GM23338 (cell line): Measurements from ENCODE around the gene UCKL1. TPM values are rescaled to one million over a fixed set of nuclear protein-coding genes. Genes with fewer than 3 reads are reported as not detected.

Experiments
- ATAC-seq: fragments of 200-7000 bp; cut with Tn5 transposase; 3 replicates; pipeline ENCODE4 v1.9.1; 2020
- DNase-seq: peaks from one replicate; pipeline ENCODE4 v3.0.0-alpha.2; 2015; ENCODE audit warnings: low spot score
- H2AFZ ChIP-seq: fragments of 200-600 bp; sonication (generic); 2 replicates; pipeline ENCODE4 v1.8.0; 2016; ENCODE audit warnings: antibody characterized with exemption, mild to moderate bottlenecking, moderate library complexity
- H3F3A ChIP-seq: fragments of 200-600 bp; sonication (generic); replicated peaks from 2 replicates; pipeline ENCODE4 v1.8.0; 2017; ENCODE audit warnings: antibody characterized with exemption, mixed run types, low read depth
- H3K27ac ChIP-seq: fragments of 200-600 bp; sonication (generic); 2 replicates; pipeline ENCODE4 v1.6.1; 2016; ENCODE audit warnings: low read depth
- H3K27me3 ChIP-seq: fragments of 200-600 bp; sonication (generic); 2 replicates; pipeline ENCODE4 v1.8.0; 2016; ENCODE audit warnings: mild to moderate bottlenecking, mixed run types, moderate library complexity; ENCODE audit not compliant: insufficient read depth
- H3K36me3 ChIP-seq: fragments of 200-600 bp; sonication (generic); 2 replicates; pipeline ENCODE4 v1.8.0; 2016; ENCODE audit warnings: mild to moderate bottlenecking; ENCODE audit not compliant: insufficient read depth
- H3K4me1 ChIP-seq: fragments of 200-600 bp; sonication (generic); 2 replicates; pipeline ENCODE4 v1.8.0; 2016; ENCODE audit warnings: mild to moderate bottlenecking, moderate library complexity; ENCODE audit not compliant: insufficient read depth
- H3K4me2 ChIP-seq: fragments of 200-600 bp; sonication (generic); 2 replicates; pipeline ENCODE4 v1.7.1; 2017; ENCODE audit warnings: mixed run types
- H3K4me3 ChIP-seq: fragments of 200-600 bp; sonication (generic); 2 replicates; pipeline ENCODE4 v1.6.1; 2016; ENCODE audit warnings: mixed run types
- H3K79me2 ChIP-seq: fragments of 200-600 bp; sonication (generic); replicated peaks from 2 replicates; pipeline ENCODE4 v1.8.0; 2017; ENCODE audit warnings: mild to moderate bottlenecking; ENCODE audit not compliant: insufficient read depth
- H3K9me2 ChIP-seq: fragments of 200-600 bp; sonication (generic); 2 replicates; pipeline ENCODE4 v1.8.0; 2017; ENCODE audit not compliant: insufficient read depth
- H4K20me1 ChIP-seq: fragments of 200-600 bp; sonication (generic); replicated peaks from 2 replicates; pipeline ENCODE4 v1.8.0; 2017; ENCODE audit warnings: mild to moderate bottlenecking; ENCODE audit not compliant: insufficient read depth
- H3K27ac Mint-ChIP-seq: 2 replicates; pipeline ENCODE4 v1.8.0; 2020; ENCODE audit warnings: inconsistent platforms, mild to moderate bottlenecking, moderate library complexity, mixed read lengths
- H3K27me3 Mint-ChIP-seq: 3 replicates; pipeline ENCODE4 v1.8.0; 2022; ENCODE audit warnings: low read depth, mild to moderate bottlenecking, moderate library complexity, mixed read lengths, inconsistent platforms; ENCODE audit not compliant: insufficient read depth, poor library complexity
- H3K36me3 Mint-ChIP-seq: 3 replicates; pipeline ENCODE4 v1.8.0; 2021; ENCODE audit warnings: low read depth, mild to moderate bottlenecking, inconsistent platforms, moderate library complexity, mixed read lengths
- H3K4me1 Mint-ChIP-seq: 3 replicates; pipeline ENCODE4 v1.8.0; 2020; ENCODE audit warnings: mild to moderate bottlenecking, inconsistent platforms, mixed read lengths
- H3K4me3 Mint-ChIP-seq: 3 replicates; pipeline ENCODE4 v1.8.0; 2021; ENCODE audit warnings: moderate library complexity, mild to moderate bottlenecking, inconsistent platforms, mixed read lengths
- H3K9me3 Mint-ChIP-seq: 3 replicates; pipeline ENCODE4 v1.8.0; 2020; ENCODE audit warnings: moderate library complexity, mild to moderate bottlenecking, inconsistent platforms, mixed read lengths
- CREB1 ChIP-seq: fragments of 250-450 bp; sonication (Bioruptor Pico); IDR thresholded peaks from 2 replicates; pipeline ENCODE4 v1.5.0; 2020; ENCODE audit warnings: low read depth, mild to moderate bottlenecking, moderate library complexity
- CTCF ChIP-seq, 2 experiments: fragments of 200-600 bp in 1 of 2; sonication (generic) in 1 of 2; conservative IDR thresholded peaks; 2 replicates each; pipeline versions ENCODE4 v1.5.1 to v1.6.1; 2016 to 2017; ENCODE audit warnings: antibody characterized with exemption in 2 of 2, low read depth in 2 of 2, mild to moderate bottlenecking in 2 of 2, moderate library complexity in 1 of 2
- ETS1 ChIP-seq: IDR thresholded peaks from 2 replicates; pipeline ENCODE4 v1.6.1; 2016; ENCODE audit warnings: antibody characterized with exemption
- EZH2 ChIP-seq: fragments of 200-600 bp; sonication (generic); IDR thresholded peaks from one replicate; pipeline ENCODE4 v1.8.0; 2017; ENCODE audit warnings: antibody characterized with exemption, mild to moderate bottlenecking, low read depth; ENCODE audit not compliant: unreplicated experiment
- EZH2phosphoT487 ChIP-seq: fragments of 200-600 bp; sonication (generic); IDR thresholded peaks from one replicate; pipeline ENCODE4 v1.8.1; 2018; ENCODE audit warnings: antibody characterized with exemption; ENCODE audit not compliant: unreplicated experiment
- JUNB ChIP-seq: IDR thresholded peaks from one replicate; pipeline ENCODE4 v1.6.1; 2016; ENCODE audit warnings: antibody characterized with exemption; ENCODE audit not compliant: unreplicated experiment
- NANOG ChIP-seq: IDR thresholded peaks from 2 replicates; pipeline ENCODE4 v1.6.1; 2016; ENCODE audit warnings: antibody characterized with exemption, borderline replicate concordance
- POLR2AphosphoS5 ChIP-seq: IDR thresholded peaks from 2 replicates; pipeline ENCODE4 v1.6.1; 2016; ENCODE audit warnings: antibody characterized with exemption, low read depth
- REST ChIP-seq: IDR thresholded peaks from one replicate; pipeline ENCODE4 v1.6.1; 2018; ENCODE audit warnings: antibody characterized with exemption; ENCODE audit not compliant: unreplicated experiment
- STAT1 ChIP-seq: IDR thresholded peaks from one replicate; pipeline ENCODE4 v1.6.1; 2016; ENCODE audit warnings: antibody characterized with exemption; ENCODE audit not compliant: unreplicated experiment
- ZNF114 ChIP-seq: fragments of 250-450 bp; sonication (Bioruptor Pico); IDR thresholded peaks from 2 replicates; pipeline ENCODE4 v1.5.0; 2020; ENCODE audit warnings: mild to moderate bottlenecking, moderate library complexity
- ZNF331 ChIP-seq: fragments of 250-450 bp; sonication (Bioruptor Pico); IDR thresholded peaks from 2 replicates; pipeline ENCODE4 v1.5.0; 2020; ENCODE audit warnings: low read depth, mild to moderate bottlenecking, moderate library complexity
- ZNF462 ChIP-seq: fragments of 250-450 bp; sonication (Bioruptor Pico); IDR thresholded peaks from 2 replicates; pipeline ENCODE4 v1.5.0; 2020; ENCODE audit warnings: mild to moderate bottlenecking, moderate library complexity
- polyA plus RNA-seq: library from polyadenylated mRNA; unstranded; fragments of >200 nt; fragmentation: Nextera tagmentation; extraction: Ambion mirVana; gene quantifications from 2 replicates; pipeline ENCODE4 v1.2.1, GENCODE V29; 2016
- total RNA-seq: library from RNA; depleted of rRNA; stranded (reverse); fragments of >200 nt; shearing (Covaris generic); gene quantifications from 2 replicates; pipeline ENCODE4 v1.2.3, GENCODE V29; 2014

The UCKL1 gene
- total and polyA plus RNA-seq, 2 experiments from 2014 or later: 56.8 to 82.5 TPM

GRCh38 chr20:63982937-63983336, 26.7 kb upstream of the UCKL1 start:
- peaks cover 25% of the 10 kb centered on the region for H3K4me1 Mint-ChIP-seq
- H3K27ac Mint-ChIP-seq: no peak overlapping the region
- ATAC-seq: no peak
- peaks cover 20% of the 10 kb centered on the region for H3F3A ChIP-seq
- H3K4me1 ChIP-seq: peaks cover 18% of the 10 kb centered on the region
- no peaks in the 10 kb centered on the region for H3K9me2 ChIP-seq
- H3K4me3 ChIP-seq: no peak overlapping the region
- H3K36me3 Mint-ChIP-seq: peaks cover 48% of the 10 kb centered on the region
- peaks cover 13% of the 10 kb centered on the region for H4K20me1 ChIP-seq
- peaks cover 12% of the 10 kb centered on the region for H3K27me3 Mint-ChIP-seq
- H3K27ac ChIP-seq: no peak overlapping the region
- H2AFZ ChIP-seq: no peak overlapping the region
- H3K4me2 ChIP-seq: no peak overlapping the region
- H3K9me3 Mint-ChIP-seq: no peaks in the 10 kb centered on the region; the same call in 2 of the 3 replicates
- no peak for TF ChIP-seq EZH2phosphoT487
- TF ChIP-seq ZNF331: no peak
- TF ChIP-seq STAT1: no peak
- TF ChIP-seq NANOG: no peak
- TF ChIP-seq ZNF462 (CRISPR knock-in tag): no peak
- no peak for TF ChIP-seq EZH2
- TF ChIP-seq CTCF (conservative IDR thresholded peaks at IDR 0.05; ENCODE audit: low read depth in 2 of 2): no peak
- TF ChIP-seq JUNB: no peak
- no peak for TF ChIP-seq ETS1
- no peak for TF ChIP-seq CREB1 (CRISPR knock-in tag)
- TF ChIP-seq REST: no peak
- no peak for TF ChIP-seq ZNF114
- TF ChIP-seq POLR2AphosphoS5: no peak
- peak overlapping the region; percentile 48 for H3K4me3 Mint-ChIP-seq
- peaks cover 27% of the 10 kb centered on the region for H3K36me3 ChIP-seq
- peaks cover 13% of the 10 kb centered on the region for H3K27me3 ChIP-seq
- DNase-seq: no peak
- peaks cover 29% of the 10 kb centered on the region for H3K79me2 ChIP-seq
